Mucosa of stomach (tissue), 1 donor: ENCODE measurements around the gene PANK3.
A peak's percentile ranks its signal among the peaks of the same experiment; 100 is the strongest.

Source experiments
- H3K27me3 ChIP-seq: one replicate; pipeline ENCODE4 v1.7.0; 2013; ENCODE audit warnings: mild to moderate bottlenecking, low read length; ENCODE audit not compliant: control insufficient read depth, insufficient read depth
- H3K36me3 ChIP-seq: one replicate; pipeline ENCODE4 v1.7.0; 2013; ENCODE audit warnings: low read length; ENCODE audit not compliant: control insufficient read depth, insufficient read depth
- H3K4me1 ChIP-seq: one replicate; pipeline ENCODE4 v1.7.0; 2013; ENCODE audit warnings: mild to moderate bottlenecking, low read length; ENCODE audit not compliant: control insufficient read depth, insufficient read depth
- H3K4me3 ChIP-seq: one replicate; pipeline ENCODE4 v1.7.0; 2013; ENCODE audit warnings: low read length
- H3K9ac ChIP-seq: one replicate; pipeline ENCODE4 v1.7.0; 2013; ENCODE audit warnings: mild to moderate bottlenecking, low read length, moderate library complexity
- H3K9me3 ChIP-seq: one replicate; pipeline ENCODE4 v1.7.0; 2013; ENCODE audit warnings: mild to moderate bottlenecking, low read length, moderate library complexity; ENCODE audit not compliant: control insufficient read depth
- donor health status: Pancreatic carcinoma.

The PANK3 gene

GRCh38 chr5:168578538-168579487, at the start of gene PANK3:
Gene PANK3, minus strand, starts transcription at chr5:168579368. Its CDS starts 85 bp downstream, at chr5:168579283.
- Histone ChIP-seq H3K4me3 (peak within 1 kb of the TSS; percentile 97), H3K27me3 (no peaks in the 10 kb centered on the region), H3K36me3 (no peaks in the 10 kb centered on the region), H3K9ac (peak within 1 kb of the TSS; percentile 97), H3K9me3 (no peaks in the 10 kb centered on the region), H3K4me1 (peaks cover 19% of the 10 kb centered on the region)

GRCh38 chr5:168624850-168625364, 45.7 kb upstream of the PANK3 start:
- peaks cover 4% of the 10 kb centered on the region for H3K4me1 ChIP-seq
- no peaks in the 10 kb centered on the region for H3K9me3 ChIP-seq
- H3K4me3 ChIP-seq, result no peak overlapping the region
- H3K9ac ChIP-seq, result no peak overlapping the region
- no peaks in the 10 kb centered on the region for H3K27me3 ChIP-seq
- H3K36me3 ChIP-seq, result no peaks in the 10 kb centered on the region

DNA sequence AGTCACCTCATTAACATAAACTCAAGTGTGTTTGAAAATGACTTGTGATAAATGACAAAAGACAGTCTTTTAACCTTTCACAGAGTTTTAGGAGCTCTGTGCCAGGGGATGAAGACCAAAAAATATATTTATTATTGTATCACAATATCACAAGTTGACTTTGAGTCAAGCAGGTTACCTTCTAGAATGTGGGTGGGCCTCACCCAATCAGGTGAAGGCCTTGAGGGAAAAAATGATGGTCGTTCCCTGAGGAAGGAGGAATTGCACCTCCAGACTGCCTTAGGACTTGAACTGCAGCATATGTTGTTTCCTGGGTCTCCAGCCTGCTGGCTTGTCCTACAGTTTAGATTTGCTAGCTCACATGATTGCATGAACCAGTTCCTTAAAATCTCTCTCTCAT, 41.6 kb upstream of the PANK3 start:
- Histone ChIP-seq H3K9me3 (no peaks in the 10 kb centered on the region), H3K27me3 (no peaks in the 10 kb centered on the region), H3K9ac (no peak overlapping the region), H3K36me3 (no peaks in the 10 kb centered on the region), H3K4me3 (no peak overlapping the region), H3K4me1 (peaks cover 4% of the 10 kb centered on the region)

GRCh38 chr5:168614661-168615060, 35.5 kb upstream of the PANK3 start:
- Histone ChIP-seq H3K4me3 (no peak overlapping the region), H3K36me3 (no peaks in the 10 kb centered on the region), H3K27me3 (no peaks in the 10 kb centered on the region), H3K9ac (no peak overlapping the region), H3K4me1 (peaks cover 26% of the 10 kb centered on the region), H3K9me3 (no peaks in the 10 kb centered on the region)

DNA sequence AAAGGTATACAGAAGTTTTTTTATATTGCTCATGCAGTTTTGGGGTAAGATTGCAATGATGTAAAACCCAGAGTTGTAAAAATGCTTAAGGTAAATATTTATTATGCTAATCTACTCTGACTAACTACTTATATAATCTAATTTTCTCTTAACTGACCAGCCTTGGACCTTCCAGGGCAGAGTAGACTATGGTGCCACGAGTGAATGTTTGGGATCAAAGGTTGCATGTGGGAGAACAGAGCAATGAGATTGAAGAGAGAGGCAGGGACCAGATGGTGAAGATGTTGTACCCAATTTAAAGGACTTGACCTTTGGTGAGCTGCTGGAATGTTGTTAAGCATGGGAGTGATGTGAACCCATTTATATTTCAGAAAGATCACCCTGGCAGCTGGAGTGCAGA, 34.8 kb upstream of the PANK3 start:
- H3K36me3 ChIP-seq, result no peaks in the 10 kb centered on the region
- peaks cover 28% of the 10 kb centered on the region for H3K4me1 ChIP-seq
- no peak overlapping the region for H3K9ac ChIP-seq
- H3K4me3 ChIP-seq, result no peak overlapping the region
- H3K27me3 ChIP-seq, result no peaks in the 10 kb centered on the region
- no peaks in the 10 kb centered on the region for H3K9me3 ChIP-seq

DNA sequence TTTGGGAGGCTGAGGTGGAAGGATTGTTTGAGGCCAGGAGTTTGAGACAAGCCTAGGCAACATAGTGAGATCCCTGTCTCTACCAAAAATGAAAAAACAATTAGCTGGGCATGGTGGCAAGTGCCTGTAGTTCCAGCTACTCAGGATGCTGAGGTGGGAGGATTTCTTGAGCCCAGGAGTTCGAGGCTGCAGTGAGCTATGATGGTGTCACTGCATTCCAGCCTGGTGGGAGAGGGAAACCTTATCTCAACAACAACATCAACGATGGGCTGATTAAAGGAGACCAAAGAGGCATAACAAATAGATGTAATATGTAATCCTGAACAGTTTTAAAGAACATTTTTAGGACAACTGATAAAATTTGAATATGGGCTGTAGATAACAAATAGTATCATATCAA, 34.2 kb upstream of the PANK3 start:
- Histone ChIP-seq H3K9me3 (no peaks in the 10 kb centered on the region), H3K9ac (no peak overlapping the region), H3K27me3 (no peaks in the 10 kb centered on the region), H3K36me3 (no peaks in the 10 kb centered on the region), H3K4me1 (peaks cover 28% of the 10 kb centered on the region), H3K4me3 (no peak overlapping the region)

DNA sequence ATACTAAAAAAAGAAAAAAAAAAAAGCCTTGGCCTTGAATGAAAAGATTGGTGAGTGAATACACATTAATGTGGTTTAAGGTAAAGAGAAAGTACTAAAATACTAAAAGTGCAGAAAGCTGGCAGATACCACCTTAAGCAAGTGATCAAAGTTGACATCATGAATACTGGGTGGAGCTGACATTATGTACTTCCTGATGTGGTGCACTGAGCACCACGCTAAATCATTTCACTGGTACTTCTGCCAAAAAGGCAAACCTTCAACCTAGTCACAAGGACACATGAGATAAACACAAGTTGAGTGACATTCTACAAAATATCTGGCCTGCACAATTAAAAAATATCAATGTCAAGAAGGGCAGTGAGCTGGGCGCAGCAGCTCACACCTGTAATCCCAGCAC, 33.8 kb upstream of the PANK3 start:
- Histone ChIP-seq H3K4me3 (no peak overlapping the region), H3K4me1 (peaks cover 28% of the 10 kb centered on the region), H3K36me3 (no peaks in the 10 kb centered on the region), H3K9ac (no peak overlapping the region), H3K27me3 (no peaks in the 10 kb centered on the region), H3K9me3 (no peaks in the 10 kb centered on the region)

DNA sequence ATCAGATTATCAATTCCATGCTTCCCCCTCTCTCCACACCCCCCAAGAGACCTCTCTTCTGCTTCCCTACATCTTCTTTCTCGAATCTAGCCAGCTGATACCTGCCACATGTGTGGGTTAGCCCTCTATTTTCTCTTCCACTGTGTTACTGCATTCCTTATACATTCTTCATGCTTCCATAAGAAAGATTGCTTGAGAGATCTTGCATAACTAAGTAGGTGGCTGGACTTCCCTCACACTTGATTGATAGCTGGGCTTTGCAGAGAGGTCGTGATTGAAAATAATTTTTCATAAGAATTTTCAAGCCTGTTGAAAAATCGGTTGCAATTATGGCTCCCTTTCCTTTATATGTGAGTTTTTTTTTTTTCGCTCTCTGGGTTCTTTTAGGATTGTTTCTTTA, 33.0 kb upstream of the PANK3 start:
- H3K27me3 ChIP-seq, result no peaks in the 10 kb centered on the region
- peaks cover 28% of the 10 kb centered on the region for H3K4me1 ChIP-seq
- H3K9me3 ChIP-seq, result no peaks in the 10 kb centered on the region
- H3K4me3 ChIP-seq, result no peak overlapping the region
- H3K36me3 ChIP-seq, result no peaks in the 10 kb centered on the region
- H3K9ac ChIP-seq, result no peak overlapping the region

DNA sequence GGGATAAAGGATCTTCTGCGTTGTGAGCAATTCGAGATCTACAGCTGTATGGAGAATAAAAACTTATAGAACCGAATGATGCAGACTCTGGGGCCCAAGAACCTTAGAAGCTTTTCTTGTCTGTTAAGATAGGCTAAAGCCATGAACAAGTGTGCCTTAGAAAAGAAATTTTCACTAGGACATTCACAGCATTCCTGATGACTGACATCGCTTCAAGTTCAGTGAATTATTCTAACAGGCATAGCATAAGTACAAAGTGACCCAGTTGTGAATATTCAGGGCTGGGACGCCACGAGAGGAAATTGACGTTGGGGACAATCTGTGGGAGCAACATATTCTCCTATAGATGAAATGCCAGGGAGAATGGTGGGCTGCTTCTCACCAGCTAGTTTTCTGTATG, 32.0 kb upstream of the PANK3 start:
- Histone ChIP-seq H3K36me3 (no peaks in the 10 kb centered on the region), H3K9ac (no peak overlapping the region)

GRCh38 chr5:168609806-168610482, 30.8 kb upstream of the PANK3 start:
- H3K36me3 ChIP-seq, result no peaks in the 10 kb centered on the region
- H3K27me3 ChIP-seq, result no peaks in the 10 kb centered on the region
- H3K4me1 ChIP-seq, result peaks cover 28% of the 10 kb centered on the region
- no peak overlapping the region for H3K9ac ChIP-seq
- H3K4me3 ChIP-seq, result no peak overlapping the region
- no peaks in the 10 kb centered on the region for H3K9me3 ChIP-seq

More for the DNA sequence above, 32.0 kb upstream of the PANK3 start:
- no peaks in the 10 kb centered on the region for H3K27me3 ChIP-seq
- peaks cover 28% of the 10 kb centered on the region for H3K4me1 ChIP-seq
- no peak overlapping the region for H3K4me3 ChIP-seq
- no peaks in the 10 kb centered on the region for H3K9me3 ChIP-seq

DNA sequence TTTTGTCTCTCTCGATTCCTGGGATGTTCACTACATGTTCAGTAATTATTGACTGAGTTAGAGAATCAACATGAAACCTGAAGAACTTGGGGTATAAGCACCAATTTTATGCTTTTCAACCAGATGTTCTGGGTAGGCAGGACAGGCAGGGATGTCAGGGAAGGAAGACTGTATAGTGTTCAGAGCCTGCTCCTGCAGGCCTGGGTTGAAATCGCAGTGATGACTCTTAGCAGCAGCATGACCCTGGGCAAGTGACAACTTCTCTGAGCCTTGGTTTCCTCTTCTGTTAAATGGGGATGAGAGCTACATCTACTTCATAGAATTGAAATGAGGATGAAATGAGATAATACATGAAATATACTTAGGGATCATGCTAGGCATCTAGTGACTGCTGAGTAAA, 29.7 kb upstream of the PANK3 start:
- Histone ChIP-seq H3K27me3 (no peaks in the 10 kb centered on the region), H3K9ac (no peak overlapping the region), H3K4me3 (no peak overlapping the region), H3K4me1 (peaks cover 19% of the 10 kb centered on the region), H3K36me3 (no peaks in the 10 kb centered on the region), H3K9me3 (no peaks in the 10 kb centered on the region)

GRCh38 chr5:168608386-168608785, 29.2 kb upstream of the PANK3 start:
- H3K4me1 ChIP-seq, result peaks cover 19% of the 10 kb centered on the region
- H3K9ac ChIP-seq, result no peak overlapping the region
- H3K27me3 ChIP-seq, result no peaks in the 10 kb centered on the region
- no peak overlapping the region for H3K4me3 ChIP-seq
- no peaks in the 10 kb centered on the region for H3K9me3 ChIP-seq
- H3K36me3 ChIP-seq, result no peaks in the 10 kb centered on the region
